HUES48 (cell line): ENCODE results near the gene FANCL.
"Not testable (repeated sequence)": the region's sequence is repeated elsewhere in the genome, so short reads cannot be mapped to it uniquely, and the experiment has no call there.

Source experiments
- H3K27ac ChIP-seq: one replicate; pipeline ENCODE4 v1.7.0; 2013; ENCODE audit warnings: low read depth, low read length, inconsistent platforms
- H3K27me3 ChIP-seq: 2 replicates; pipeline ENCODE4 v1.6.1; 2013; ENCODE audit warnings: mild to moderate bottlenecking, low read length; ENCODE audit not compliant: control insufficient read depth, insufficient read depth
- H3K36me3 ChIP-seq: 2 replicates; pipeline ENCODE4 v1.6.1; 2013; ENCODE audit warnings: low read length; ENCODE audit not compliant: control insufficient read depth, insufficient read depth
- H3K4me1 ChIP-seq: 2 replicates; pipeline ENCODE4 v1.6.1; 2013; ENCODE audit warnings: mild to moderate bottlenecking, low read length; ENCODE audit not compliant: control insufficient read depth, insufficient read depth
- H3K4me3 ChIP-seq: 2 replicates; pipeline ENCODE4 v1.5.1; 2013; ENCODE audit warnings: mild to moderate bottlenecking, low read depth, low read length
- H3K9ac ChIP-seq: 2 replicates; pipeline ENCODE4 v1.6.1; 2013; ENCODE audit warnings: mild to moderate bottlenecking, low read depth, low read length, moderate library complexity
- H3K9me3 ChIP-seq: 2 replicates; pipeline ENCODE4 v1.6.1; 2013; ENCODE audit warnings: low read length; ENCODE audit not compliant: control insufficient read depth, insufficient read depth

Gene FANCL

GRCh38 chr2:58122040-58122439 lies 119.1 kb downstream of the FANCL start:
- Histone ChIP-seq H3K27me3 (no peaks in the 10 kb centered on the region), H3K4me1 (no peaks in the 10 kb centered on the region), H3K9me3 (no peaks in the 10 kb centered on the region), H3K27ac (no peak overlapping the region), H3K4me3 (no peak overlapping the region), H3K36me3 (peaks cover 3% of the 10 kb centered on the region; the same call in 1 of the 2 replicates), H3K9ac (no peak overlapping the region)

DNA sequence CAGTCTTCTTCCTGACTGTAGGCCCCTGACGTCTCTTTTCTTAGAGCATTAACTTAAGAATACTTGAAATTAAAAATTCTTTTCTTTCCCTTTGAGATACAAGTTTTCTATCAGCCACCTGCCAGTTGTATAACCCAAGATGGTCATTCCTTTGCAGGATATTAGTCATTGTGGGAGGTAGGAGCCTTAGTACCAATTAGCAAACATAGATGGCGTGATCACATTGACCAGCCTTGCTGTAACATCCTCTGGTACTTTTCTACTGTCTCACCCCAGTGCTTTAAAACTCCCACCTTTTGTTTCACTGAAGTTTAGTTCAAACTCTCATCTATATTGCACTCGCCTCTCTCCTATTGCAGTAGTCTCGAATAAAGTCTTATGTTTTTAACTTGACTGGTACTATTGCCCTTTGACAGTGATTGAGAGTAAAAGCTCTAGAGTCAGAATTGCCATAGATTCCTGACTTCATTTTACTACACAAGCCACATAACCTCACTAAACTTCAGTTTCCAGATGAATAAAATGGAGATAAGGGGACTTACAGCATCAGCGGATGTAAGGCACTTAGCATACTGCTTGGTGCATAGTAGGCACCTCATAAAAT lies 120.4 kb downstream of the FANCL start:
- Histone ChIP-seq H3K4me1 (no peaks in the 10 kb centered on the region), H3K9ac (no peak overlapping the region), H3K27ac (no peak overlapping the region), H3K36me3 (peaks cover 3% of the 10 kb centered on the region; the same call in 1 of the 2 replicates), H3K4me3 (no peak overlapping the region), H3K9me3 (no peaks in the 10 kb centered on the region), H3K27me3 (no peaks in the 10 kb centered on the region)

DNA sequence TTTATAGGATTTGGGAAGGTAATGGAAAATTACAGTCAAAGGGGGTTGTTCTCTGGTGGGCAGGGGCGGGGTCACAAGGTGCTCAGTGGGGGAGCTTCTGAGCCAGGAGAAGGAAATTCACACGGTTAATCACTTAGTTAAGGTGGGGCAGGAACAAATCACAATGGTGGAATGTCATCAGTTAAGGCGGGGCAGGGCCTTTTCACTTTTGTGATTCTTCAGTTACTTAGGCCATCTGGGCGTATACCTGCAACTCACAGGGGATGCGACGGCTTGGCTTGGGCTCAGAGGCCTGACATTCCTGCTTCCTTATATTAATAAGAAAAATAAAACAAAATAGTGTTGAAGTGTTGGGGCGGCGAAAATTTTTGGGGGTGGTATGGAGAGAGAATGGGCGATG lies 127.6 kb downstream of the FANCL start:
- H3K27ac ChIP-seq, H3K36me3 ChIP-seq, H3K4me1 ChIP-seq, H3K9me3 ChIP-seq, H3K9ac ChIP-seq, H3K4me3 ChIP-seq, H3K27me3 ChIP-seq: not testable (repeated sequence)

DNA sequence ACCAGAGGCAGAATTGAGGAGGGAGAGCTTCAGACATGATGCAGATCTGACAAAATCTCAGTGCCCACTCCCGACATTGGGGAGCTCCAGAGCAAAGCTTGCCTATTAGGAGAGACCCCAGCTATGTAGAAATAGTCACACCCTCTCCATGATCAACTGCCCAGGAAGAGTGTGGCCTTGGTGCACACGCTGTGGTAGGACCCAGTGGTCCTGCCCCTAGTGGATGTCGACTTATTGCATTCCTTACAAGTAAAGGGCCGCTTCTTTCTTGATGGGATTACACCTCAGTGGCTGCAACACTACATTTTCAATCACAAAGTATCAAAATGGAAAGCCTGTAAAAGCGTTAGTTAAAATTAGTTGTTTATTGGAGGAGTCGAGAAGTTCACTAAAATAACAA lies 130.4 kb downstream of the FANCL start:
- Histone ChIP-seq H3K9me3 (no peaks in the 10 kb centered on the region), H3K4me3 (no peak overlapping the region), H3K9ac (no peak overlapping the region), H3K4me1 (no peaks in the 10 kb centered on the region), H3K36me3 (no peaks in the 10 kb centered on the region), H3K27me3 (no peaks in the 10 kb centered on the region), H3K27ac (no peak overlapping the region)

DNA sequence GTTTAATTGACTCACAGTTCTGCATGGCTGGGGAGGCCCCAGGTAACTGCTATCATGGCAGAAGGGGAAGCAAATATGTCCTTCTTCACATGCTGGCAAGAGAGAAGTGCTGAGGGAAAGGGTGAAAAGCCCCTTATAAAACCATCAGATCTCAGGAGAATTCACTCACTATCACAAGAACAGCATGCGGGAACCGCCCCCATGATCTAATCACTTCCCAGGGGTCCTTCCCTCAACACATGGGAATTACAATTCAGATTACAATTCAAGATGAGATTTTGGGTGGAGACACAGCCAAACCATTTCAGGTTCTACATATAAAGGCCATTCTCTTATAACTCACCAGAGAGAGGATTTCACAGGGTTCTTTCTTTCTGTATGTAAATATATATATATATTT lies 131.6 kb downstream of the FANCL start:
- Histone ChIP-seq H3K36me3 (no peaks in the 10 kb centered on the region), H3K27me3 (no peaks in the 10 kb centered on the region), H3K9me3 (no peaks in the 10 kb centered on the region), H3K27ac (no peak overlapping the region), H3K4me3 (no peak overlapping the region), H3K9ac (no peak overlapping the region), H3K4me1 (no peaks in the 10 kb centered on the region)
